ENCODE measurements around the gene IFFO2.

DNA sequence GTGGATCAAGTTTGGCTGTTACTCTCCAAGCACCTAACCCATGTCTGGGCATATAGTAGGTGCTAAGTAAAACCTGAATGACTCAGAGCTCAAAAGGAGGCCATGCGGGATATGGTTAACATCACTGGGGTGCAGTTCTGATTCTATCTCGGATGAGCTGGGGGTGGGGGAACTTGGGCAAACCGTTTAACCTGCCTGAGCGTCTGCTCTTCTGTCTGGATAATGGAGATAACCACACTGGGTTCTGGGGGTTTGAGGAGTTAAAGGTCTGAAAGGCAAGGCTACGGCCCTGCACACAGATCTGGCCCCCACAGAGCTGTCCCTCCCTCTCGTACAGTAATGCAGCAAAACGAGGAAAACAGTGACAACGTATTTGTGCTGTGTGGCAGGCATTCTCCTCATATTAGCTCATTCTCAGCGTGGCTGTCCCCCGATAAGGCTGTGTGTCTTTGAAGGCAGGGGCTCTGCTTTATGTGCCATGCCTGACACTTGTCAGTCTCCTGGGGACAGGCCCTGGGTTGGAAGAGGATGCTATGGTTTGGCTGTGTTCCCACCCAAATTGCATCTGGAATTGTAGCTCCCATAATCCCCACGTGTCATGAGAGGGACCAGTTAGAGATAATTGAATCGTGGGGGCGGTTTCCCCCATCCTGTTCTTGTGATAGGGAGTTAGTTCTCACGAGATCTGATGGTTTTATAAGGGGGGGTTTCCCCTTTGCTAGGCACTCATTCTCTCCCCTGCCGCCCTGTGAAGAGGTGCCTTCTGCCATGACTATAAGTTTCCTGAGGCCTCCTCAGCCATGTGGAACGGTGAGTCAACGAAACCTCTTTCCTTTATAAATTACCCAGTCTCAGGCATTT is 47.3 kb downstream of the IFFO2 start:
- TF ChIP-seq DPF2 (IDR thresholded peaks at IDR 0.05) (no peak), CREB1 (IDR thresholded peaks at IDR 0.05; ENCODE audit: low read depth) (no peak), YBX1 (IDR thresholded peaks at IDR 0.05) (no peak), ELK1 (IDR thresholded peaks at IDR 0.05; ENCODE audit: low read depth, low read length) (no peak)

Data from GM12878 (cell line).